Lower leg skin (tissue), 3 donors: ENCODE results near the gene PMF1.

Source experiments
- CTCF ChIP-seq, 3 donors: fragments of 450-650 bp; IDR thresholded peaks; one replicate each; pipeline ENCODE4 v1.5.1; 2016; ENCODE audit warnings: antibody characterized with exemption in 3 of 3, mild to moderate bottlenecking in 3 of 3, moderate library complexity in 2 of 3
- POLR2A ChIP-seq, 2 donors: fragments of 450-650 bp; IDR thresholded peaks; one replicate each; pipeline ENCODE4 v1.6.1; 2016 to 2017; ENCODE audit warnings: antibody characterized with exemption in 2 of 2, mild to moderate bottlenecking in 1 of 2, moderate library complexity in 1 of 2

- no peak for TF ChIP-seq CTCF (IDR thresholded peaks at IDR 0.05)
- no peak for TF ChIP-seq POLR2A (IDR thresholded peaks at IDR 0.05)
Measured at GRCh38 chr1:156276532-156276931, 63.7 kb downstream of the PMF1 start.
